PFSK-1 (cell line): ENCODE measurements around the gene FMC1.

Source experiments
- POLR2AphosphoS5 ChIP-seq: IDR thresholded peaks from 2 replicates; pipeline ENCODE4 v1.6.1; 2012; ENCODE audit warnings: low read depth, mild to moderate bottlenecking, control low read depth, low read length, moderate library complexity
- TAF1 ChIP-seq: IDR thresholded peaks from 2 replicates; pipeline ENCODE4 v1.6.1; 2012; ENCODE audit warnings: low read length, control low read depth, borderline replicate concordance; ENCODE audit not compliant: insufficient read depth
- TF ChIP-seq, protein P1 (sequence below), 2 experiments: IDR thresholded peaks; 2 replicates each; pipeline versions ENCODE4 v1.6.1 to v1.8.0; 2011 to 2012; ENCODE audit warnings: low read depth in 2 of 2, low read length in 2 of 2, control low read depth in 1 of 2, inconsistent platforms in 1 of 2, mild to moderate bottlenecking in 1 of 2, moderate library complexity in 1 of 2; ENCODE audit not compliant: insufficient read depth in 1 of 2

- peak; percentile 60; the same call in 1 of the 2 replicates for TF ChIP-seq POLR2AphosphoS5
- peak; percentile 44; the same call in 1 of the 2 replicates for TF ChIP-seq TAF1
- TF ChIP-seq, protein P1, sequence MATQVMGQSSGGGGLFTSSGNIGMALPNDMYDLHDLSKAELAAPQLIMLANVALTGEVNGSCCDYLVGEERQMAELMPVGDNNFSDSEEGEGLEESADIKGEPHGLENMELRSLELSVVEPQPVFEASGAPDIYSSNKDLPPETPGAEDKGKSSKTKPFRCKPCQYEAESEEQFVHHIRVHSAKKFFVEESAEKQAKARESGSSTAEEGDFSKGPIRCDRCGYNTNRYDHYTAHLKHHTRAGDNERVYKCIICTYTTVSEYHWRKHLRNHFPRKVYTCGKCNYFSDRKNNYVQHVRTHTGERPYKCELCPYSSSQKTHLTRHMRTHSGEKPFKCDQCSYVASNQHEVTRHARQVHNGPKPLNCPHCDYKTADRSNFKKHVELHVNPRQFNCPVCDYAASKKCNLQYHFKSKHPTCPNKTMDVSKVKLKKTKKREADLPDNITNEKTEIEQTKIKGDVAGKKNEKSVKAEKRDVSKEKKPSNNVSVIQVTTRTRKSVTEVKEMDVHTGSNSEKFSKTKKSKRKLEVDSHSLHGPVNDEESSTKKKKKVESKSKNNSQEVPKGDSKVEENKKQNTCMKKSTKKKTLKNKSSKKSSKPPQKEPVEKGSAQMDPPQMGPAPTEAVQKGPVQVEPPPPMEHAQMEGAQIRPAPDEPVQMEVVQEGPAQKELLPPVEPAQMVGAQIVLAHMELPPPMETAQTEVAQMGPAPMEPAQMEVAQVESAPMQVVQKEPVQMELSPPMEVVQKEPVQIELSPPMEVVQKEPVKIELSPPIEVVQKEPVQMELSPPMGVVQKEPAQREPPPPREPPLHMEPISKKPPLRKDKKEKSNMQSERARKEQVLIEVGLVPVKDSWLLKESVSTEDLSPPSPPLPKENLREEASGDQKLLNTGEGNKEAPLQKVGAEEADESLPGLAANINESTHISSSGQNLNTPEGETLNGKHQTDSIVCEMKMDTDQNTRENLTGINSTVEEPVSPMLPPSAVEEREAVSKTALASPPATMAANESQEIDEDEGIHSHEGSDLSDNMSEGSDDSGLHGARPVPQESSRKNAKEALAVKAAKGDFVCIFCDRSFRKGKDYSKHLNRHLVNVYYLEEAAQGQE (IDR thresholded peaks at IDR 0.05; ENCODE audit: insufficient read depth in 1 of 2, low read depth in 2 of 2, low read length in 2 of 2) = 0 out of 4 replicates have a peak, but pooled peaks of 1 of the 2 experiments have one; percentile 6
Observed at GRCh38 chr7:139360210-139360947, 19.2 kb downstream of the FMC1 start.
